ENCODE measurements around the gene SLC16A5. TPM values are rescaled to one million over a fixed set of nuclear protein-coding genes. Genes with fewer than 3 reads are reported as not detected.

Gene SLC16A5
- total RNA-seq, 4 donors from 2014 or later, result 4.1 to 17.5 (median 12.1) TPM; not detected in 1

GRCh38 chr17:75046407-75047289 lies 41.1 kb upstream of the SLC16A5 start, which contains the start of the genes ATP5PD and KCTD2:
Gene ATP5PD, minus strand, starts transcription at chr17:75046969. Its CDS starts 4,319 bp downstream, at chr17:75042650.
Gene KCTD2, plus strand, starts transcription at chr17:75047225. Its CDS starts 26 bp downstream, at chr17:75047251.
- Histone ChIP-seq H3K27ac (peak within 1 kb of the TSS; percentile 89 to 92), H3K27me3 (no peaks in the 10 kb centered on the region), H3K36me3 (no peaks in the 10 kb centered on the region), H3K4me3 (peak within 1 kb of the TSS; percentile 65 to 99), H3K4me1 (peaks cover 0 to 7% of the 10 kb centered on the region in 2 donors), H3K9me3 (no peaks in the 10 kb centered on the region)
- intact Hi-C loops (cut with DNase I; ENCODE audit: low total_unique reads), result no loop called here
- TF ChIP-seq, protein P1, sequence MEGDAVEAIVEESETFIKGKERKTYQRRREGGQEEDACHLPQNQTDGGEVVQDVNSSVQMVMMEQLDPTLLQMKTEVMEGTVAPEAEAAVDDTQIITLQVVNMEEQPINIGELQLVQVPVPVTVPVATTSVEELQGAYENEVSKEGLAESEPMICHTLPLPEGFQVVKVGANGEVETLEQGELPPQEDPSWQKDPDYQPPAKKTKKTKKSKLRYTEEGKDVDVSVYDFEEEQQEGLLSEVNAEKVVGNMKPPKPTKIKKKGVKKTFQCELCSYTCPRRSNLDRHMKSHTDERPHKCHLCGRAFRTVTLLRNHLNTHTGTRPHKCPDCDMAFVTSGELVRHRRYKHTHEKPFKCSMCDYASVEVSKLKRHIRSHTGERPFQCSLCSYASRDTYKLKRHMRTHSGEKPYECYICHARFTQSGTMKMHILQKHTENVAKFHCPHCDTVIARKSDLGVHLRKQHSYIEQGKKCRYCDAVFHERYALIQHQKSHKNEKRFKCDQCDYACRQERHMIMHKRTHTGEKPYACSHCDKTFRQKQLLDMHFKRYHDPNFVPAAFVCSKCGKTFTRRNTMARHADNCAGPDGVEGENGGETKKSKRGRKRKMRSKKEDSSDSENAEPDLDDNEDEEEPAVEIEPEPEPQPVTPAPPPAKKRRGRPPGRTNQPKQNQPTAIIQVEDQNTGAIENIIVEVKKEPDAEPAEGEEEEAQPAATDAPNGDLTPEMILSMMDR (IDR thresholded peaks at IDR 0.05), result peak in 1 of 4 experiments; percentile 25
- peak; percentile 68 to 92 for TF ChIP-seq POLR2A (IDR thresholded peaks at IDR 0.05)
- peak; percentile 96 to 98 for DNase-seq

DNA sequence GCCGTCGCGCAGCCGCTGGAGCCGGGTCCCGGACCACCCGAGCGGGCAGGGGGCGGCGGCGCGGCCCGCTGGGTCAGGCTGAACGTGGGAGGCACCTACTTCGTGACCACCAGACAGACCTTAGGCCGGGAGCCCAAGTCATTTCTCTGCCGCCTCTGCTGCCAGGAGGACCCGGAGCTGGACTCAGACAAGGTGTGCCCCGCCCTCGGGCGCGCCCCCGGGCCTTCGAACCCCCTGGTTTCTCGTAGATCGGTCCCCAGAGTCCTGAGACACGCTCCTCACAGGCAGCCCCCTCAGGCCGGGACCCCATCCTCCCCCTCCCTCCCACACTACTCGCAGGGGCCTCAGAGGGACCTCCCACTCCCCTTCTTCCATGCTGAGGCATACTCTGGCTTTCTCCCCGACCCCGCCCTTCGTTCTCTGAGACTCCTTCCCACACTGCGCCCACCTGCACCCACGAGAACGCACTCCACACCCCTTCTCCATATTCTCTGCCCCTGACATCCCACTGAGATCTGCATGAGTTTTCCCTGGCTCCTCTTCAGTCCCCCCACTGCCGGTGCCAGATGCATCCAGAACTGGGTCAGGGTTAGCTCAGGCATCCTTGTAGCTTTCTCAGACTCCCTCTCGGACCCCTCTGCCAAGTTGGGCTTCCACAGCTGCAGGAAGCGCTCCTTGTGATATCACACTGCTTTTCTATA lies 40.2 kb upstream of the SLC16A5 start:
- peak; percentile 52 to 54 for DNase-seq
- Histone ChIP-seq H3K36me3 (no peaks in the 10 kb centered on the region), H3K4me1 (peaks cover 0 to 7% of the 10 kb centered on the region in 2 donors), H3K4me3 (peak overlapping the region; percentile 65 to 99), H3K9me3 (no peaks in the 10 kb centered on the region), H3K27ac (peak overlapping the region; percentile 89 to 92), H3K27me3 (no peaks in the 10 kb centered on the region)
- intact Hi-C loops (cut with DNase I; ENCODE audit: low total_unique reads), result no loop called here
- TF ChIP-seq, protein P1 (IDR thresholded peaks at IDR 0.05), result no peak
- TF ChIP-seq POLR2A (IDR thresholded peaks at IDR 0.05), result no peak

GRCh38 chr17:75048249-75048878 lies 39.4 kb upstream of the SLC16A5 start:
- H3K4me1 ChIP-seq, result peaks cover 0 to 7% of the 10 kb centered on the region in 2 donors
- H3K36me3 ChIP-seq, result no peaks in the 10 kb centered on the region
- peak overlapping the region in 1 of 2 donors; percentile 65 for H3K4me3 ChIP-seq
- no peaks in the 10 kb centered on the region for H3K9me3 ChIP-seq
- H3K27me3 ChIP-seq, result no peaks in the 10 kb centered on the region
- TF ChIP-seq POLR2A (IDR thresholded peaks at IDR 0.05), result no peak
- TF ChIP-seq, protein P1 (IDR thresholded peaks at IDR 0.05), result no peak
- peak overlapping the region in 1 of 2 donors; percentile 92 for H3K27ac ChIP-seq
- DNase-seq, result no peak
- intact Hi-C loops (cut with DNase I; ENCODE audit: low total_unique reads), result no loop called here

DNA sequence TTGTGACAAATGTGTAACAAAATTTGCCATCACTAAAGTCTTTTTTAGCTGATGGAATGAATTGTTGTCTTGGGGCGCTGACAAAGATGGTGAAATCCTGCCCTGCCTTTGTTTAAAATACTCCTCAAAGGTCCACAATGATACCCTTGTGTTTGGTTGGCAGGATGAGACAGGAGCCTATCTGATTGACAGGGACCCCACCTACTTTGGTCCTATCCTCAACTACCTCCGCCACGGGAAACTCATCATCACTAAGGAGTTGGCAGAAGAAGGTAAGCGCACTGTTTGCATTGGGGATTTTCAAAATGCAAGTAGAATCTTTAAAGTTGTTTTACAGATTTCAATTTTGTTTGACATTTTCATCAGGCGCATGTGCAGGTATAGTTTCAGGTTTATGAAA lies 38.7 kb upstream of the SLC16A5 start:
- H3K27ac ChIP-seq, result peak overlapping the region in 1 of 2 donors; percentile 92
- no peaks in the 10 kb centered on the region for H3K27me3 ChIP-seq
- intact Hi-C loops (cut with DNase I; ENCODE audit: low total_unique reads), result no loop called here
- H3K9me3 ChIP-seq, result no peaks in the 10 kb centered on the region
- H3K4me3 ChIP-seq, result no peak overlapping the region
- peaks cover 0 to 7% of the 10 kb centered on the region in 2 donors for H3K4me1 ChIP-seq
- TF ChIP-seq POLR2A (IDR thresholded peaks at IDR 0.05), result no peak
- TF ChIP-seq, protein P1 (IDR thresholded peaks at IDR 0.05), result no peak
- no peak for DNase-seq
- H3K36me3 ChIP-seq, result no peaks in the 10 kb centered on the region
